ENCODE results near the gene KRT7.

DNA sequence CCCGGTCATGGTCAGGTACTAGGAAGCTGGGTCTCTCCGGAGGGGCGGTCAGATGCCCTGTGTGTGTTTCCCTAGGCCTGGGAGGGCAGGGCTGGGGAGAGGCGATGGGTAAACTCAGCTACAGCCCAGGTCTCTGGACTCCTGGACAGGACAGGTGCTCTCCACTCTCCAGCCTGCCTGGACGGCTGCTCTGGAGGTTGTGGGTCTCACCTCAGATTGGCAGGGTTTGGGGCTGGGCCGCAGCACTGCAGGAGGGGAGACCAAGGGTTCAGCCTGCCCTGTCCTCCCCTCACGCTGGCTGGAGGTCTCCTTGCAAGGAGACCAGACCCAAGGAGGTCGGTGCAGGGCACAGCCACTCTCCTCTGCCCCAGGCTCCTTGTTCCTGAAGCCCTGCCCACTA lies 49.1 kb upstream of the KRT7 start:
- TF ChIP-seq CTCF (IDR thresholded peaks at IDR 0.05; ENCODE audit: low read length) (no peak), EZH2 (IDR thresholded peaks at IDR 0.05; ENCODE audit: borderline replicate concordance, low read length) (no peak)

Measured in OCI-LY1 (cell line).